HTERT RPE-1 (cell line): ENCODE data around the gene STAT1.

Experiments used
- in situ Hi-C: fragments of 300-500 bp; cut with MboI; formaldehyde crosslinking; loops from 4 replicates; pipeline ENCODE4 v1.14.3; 2020; ENCODE audit warnings: low sequenced_read_pairs

The STAT1 gene

DNA sequence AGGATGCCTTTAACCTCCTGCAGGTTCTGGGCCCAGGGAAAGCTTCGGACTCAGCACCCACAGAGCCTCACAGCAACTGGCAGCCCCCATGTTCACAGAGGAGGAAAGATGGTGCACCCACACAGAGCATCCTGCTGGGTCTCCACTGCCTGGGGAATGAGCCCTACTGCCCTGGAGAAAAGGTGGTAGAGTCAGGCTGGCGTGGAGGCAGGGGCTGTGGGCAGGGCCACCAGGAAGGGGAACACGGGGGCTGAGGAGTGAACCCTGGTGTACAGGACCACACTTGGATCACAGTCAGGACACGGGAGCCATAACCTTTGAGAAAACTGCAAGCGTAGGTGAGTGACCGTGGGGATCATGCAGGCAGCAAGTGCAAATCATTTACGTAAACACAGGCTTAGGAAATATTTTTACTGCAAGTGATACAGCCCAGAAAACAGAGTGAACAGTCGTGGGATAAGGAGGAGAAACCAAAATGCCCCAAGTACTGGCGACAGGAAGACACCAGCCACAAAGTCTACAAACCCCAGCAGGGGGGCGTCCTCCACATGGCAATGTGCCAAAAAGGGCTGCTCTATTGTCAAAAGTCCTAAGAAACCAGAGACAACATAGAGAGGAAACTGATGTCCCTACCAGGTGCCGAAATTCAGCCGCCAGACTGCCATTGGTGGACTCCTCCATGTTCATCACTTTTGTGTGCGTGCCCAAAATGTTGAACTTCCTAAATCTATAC lies 27.6 kb downstream of the STAT1 start:
- in situ Hi-C loops, result no loop called here

DNA sequence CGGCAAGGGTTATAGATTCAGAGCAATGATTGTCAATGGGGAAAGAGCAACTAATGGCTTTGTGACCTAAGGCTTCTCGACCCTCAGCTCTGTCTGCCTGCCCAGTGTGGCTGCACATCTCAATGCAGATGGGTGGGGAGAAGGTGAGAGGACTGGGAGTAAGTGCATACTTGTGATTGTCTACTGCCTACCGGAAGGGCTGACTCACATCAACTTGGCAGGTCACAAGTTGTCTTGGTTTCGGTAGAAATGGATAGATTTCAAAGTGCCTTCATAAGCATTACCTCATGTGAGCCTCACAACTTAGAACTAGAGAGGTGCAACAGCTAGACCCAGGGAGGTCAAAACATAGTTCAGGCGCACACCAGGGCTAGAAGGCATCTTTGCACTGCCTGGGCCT lies 29.4 kb downstream of the STAT1 start:
- in situ Hi-C loops, result no loop called here

DNA sequence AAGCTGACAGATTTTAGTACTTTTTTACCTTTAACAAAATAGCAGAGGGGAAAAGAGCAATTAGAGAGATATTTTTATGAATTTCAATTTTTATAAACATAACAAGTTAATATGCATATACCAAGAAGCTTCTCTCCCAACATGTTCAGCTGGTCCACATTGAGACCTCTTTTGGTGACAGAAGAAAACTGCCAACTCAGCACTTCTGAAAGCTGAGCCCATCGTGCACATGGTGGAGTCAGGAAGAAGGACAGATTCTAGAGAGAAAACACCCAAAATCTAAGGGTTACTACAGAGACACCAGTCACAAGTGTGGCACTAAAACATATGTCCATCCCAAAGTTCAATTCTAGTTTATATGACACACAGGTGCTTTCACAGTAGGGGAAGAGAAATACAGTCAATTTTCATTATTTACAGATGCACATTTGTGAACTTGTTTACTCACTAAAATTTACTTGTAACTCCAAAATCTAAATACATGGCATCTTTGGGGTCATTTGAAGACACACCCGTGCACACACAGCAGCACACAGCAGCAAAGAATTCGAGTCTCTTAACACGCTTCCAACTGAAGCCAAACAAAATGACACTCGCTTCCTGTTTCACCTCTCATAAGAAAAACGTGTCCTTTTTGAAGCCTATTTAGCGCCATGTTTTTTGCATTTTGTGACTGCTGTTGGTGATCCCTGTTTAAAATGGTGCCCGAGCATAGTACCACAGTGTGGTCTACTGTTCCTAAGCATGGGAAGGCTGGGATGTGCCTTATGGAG lies 31.5 kb downstream of the STAT1 start:
- in situ Hi-C loops, result no loop called here

DNA sequence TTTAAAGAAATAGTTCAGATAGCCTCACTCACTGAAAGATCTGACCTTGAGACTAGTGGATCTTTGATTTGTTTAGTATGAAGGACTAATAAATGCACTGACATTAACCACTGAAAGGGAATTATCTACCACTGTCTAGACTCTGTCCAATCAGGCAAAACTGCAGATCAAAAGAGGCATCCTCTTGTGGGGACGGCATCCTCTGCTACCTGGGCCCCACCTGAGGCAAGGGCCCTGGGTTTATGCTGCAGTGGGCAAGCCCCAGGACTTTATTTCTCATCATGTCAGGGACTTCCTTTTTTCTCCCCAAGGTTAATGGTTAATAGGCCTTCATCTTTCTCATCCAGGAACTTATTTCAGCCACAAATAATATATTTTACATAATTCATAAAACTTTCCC lies 32.2 kb downstream of the STAT1 start:
- in situ Hi-C loops, result no loop called here

DNA sequence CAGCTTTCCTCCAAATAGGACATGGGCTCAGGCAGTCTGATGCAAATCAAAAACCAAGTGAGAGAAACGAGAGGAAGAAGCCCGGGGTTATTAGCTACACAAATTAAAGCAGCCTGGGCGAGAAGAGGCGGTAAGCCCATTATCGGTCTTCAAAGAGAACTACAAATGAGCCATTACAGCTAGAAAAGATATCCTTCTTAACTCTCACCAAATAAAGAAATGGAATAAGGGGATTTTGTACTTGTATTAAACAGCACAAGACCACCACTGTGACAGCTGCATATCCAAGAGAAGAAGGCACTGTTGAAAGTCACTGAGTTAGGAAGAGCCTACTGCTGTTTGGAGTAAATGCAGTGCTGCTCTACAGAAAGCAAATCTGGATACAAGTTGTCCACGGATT lies 32.6 kb downstream of the STAT1 start:
- in situ Hi-C loops, result no loop called here

- in situ Hi-C loops, result no loop called here
Measured at GRCh38 chr2:190980630-190981209, 33.3 kb downstream of the STAT1 start.

DNA sequence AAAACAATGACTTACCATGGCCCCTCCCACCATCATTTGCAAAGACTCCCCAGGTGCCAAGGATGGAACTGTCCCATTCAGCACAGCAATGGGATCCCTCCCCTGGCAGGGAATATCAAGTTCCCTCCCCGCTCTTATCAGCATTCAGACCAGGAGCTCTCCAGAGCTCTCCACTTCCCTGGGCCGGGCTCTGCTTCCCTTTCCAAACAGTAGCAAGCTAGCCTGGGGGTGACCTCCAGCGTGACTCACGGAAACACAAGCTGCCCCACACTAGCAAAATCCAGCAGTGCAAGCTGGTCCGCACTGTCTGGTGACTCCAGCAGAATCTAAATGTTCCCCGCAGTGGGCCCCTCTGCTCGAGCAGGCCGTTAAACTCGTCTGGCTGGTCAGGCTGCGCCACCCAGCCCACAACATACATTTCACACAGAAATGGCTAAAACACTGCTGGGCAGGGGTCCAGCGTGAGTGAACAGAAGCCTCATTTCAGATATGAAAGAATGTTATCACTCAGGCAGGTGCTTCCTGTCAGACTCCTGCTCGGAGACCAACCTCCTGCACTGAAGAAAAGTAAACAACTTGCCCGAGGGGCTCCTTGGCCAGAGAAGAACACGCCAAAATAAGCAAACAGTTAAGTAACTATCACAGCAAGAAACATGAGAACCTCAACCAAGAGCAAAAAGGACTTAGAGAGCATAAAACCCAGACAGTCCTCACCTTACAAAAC lies 33.9 kb downstream of the STAT1 start:
- in situ Hi-C loops, result no loop called here

DNA sequence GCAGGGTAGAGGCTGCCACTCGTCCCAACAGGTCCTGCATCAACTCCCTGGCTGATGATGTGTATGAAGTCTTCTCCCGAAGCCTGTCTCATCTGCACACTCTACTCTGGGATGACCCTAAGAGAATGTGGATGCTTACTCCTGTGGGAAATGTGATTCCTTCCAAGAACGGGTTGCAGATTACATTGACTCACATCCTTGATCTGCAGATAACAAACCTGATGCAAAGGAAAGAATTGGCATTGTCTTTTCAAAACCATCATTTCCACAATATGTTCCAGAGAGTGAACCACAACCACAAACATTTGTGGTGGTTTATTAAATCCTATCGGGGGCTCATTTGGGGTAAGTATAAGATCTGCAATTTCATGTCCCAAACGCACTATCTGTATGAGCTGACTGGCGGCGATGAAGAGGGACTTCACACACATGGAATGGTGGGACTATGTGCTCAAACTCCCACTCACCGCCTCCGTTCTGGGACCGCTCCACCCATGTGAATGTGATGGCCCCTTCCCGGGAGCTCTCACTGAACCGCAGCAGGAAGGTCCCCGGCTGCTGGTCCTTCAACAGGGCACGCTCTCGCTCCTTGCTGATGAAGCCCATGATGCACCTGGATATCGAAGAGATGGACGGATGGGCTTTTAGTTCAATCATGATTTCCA lies 35.5 kb downstream of the STAT1 start:
- in situ Hi-C loops, result no loop called here

DNA sequence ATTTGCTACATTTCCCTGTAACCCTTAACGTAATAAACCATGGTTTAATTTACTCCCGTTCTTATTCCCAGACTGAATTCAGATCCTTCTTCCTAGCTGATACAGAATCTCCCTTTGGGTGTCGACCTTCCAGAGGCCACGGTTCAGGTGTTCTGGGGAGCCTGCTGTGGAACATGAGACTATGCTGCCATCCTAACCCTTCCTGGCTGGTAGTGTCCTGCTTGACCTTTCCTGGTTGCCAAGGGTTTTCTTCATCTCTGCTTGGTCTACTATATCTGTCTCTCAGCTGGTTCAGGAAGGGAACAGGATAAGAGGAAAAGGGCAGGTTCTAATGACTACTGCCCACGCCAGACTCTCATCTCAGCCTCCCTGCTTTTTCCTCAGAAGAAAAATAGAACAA lies 36.5 kb downstream of the STAT1 start:
- in situ Hi-C loops, result no loop called here

DNA sequence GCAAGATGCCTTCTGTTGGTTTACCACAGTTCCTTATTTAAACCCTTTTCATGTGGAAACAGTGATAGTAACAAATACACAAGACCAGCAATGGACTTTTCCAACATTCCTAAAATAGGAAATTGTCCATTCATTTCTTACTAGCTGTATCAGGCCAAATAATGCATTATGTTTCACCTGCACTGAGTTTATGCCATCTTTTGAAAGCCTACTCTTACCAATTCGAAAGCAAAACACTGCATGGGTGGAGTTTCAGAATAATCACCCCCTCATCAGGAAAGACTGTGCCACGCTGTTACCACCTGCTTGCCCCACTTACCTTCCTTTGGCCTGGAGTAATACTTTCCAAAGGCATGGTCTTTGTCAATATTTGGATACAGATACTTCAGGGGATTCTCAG lies 37.5 kb downstream of the STAT1 start:
- in situ Hi-C loops, result no loop called here

DNA sequence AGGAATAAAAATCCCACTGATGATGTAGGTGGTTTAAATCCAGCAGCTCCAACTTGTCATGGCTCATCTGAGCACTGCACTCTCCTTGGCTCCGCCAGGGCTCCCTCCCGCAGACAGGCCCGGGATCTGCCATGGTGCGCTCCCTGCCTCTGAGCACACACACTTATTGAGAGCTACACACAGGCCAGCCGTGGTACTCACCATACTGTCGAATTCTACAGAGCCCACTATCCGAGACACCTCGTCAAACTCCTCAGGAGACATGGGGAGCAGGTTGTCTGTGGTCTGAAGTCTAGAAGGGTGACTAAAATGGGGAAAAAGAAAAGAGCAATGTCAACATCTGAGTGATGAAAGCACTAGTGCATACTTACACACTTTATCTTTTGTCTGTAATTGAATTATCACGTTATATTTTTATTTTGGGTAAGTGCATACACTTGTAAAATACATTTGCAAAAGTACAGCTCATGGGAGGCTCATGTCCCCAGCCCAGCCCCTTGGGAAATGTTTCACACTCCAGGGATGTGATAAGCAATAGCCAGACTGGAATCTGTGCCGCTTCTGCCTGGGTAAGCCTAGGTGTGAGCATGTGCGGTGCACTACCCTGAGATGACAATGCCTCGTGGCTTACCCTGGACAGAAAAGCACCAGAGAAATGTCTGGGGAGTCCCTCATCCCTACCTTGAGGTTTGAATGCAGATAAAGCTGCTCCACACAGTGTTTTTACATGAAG lies 39.2 kb downstream of the STAT1 start:
- in situ Hi-C loops, result no loop called here

- in situ Hi-C loops, result no loop called here
Measured at GRCh38 chr2:190973726-190974628, 40.0 kb downstream of the STAT1 start.

DNA sequence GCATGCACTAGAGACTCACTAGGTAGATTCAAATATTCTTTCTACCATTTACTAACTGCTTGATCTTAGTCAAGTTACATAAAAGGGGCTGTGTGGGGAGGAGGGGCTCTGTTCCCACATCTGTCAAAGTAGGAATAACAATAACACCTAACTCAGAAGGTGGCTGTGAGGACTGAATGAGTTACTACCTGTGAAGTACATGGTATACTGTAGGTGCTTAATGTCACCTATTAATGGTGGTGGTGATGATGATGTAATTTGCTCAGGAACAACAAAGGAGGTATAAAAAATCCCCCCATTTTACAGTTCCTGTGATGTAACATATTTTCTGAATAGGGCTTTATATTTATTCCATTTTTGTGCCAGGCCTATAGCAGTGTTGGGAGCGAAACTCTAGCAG lies 40.7 kb downstream of the STAT1 start:
- in situ Hi-C loops, result no loop called here

DNA sequence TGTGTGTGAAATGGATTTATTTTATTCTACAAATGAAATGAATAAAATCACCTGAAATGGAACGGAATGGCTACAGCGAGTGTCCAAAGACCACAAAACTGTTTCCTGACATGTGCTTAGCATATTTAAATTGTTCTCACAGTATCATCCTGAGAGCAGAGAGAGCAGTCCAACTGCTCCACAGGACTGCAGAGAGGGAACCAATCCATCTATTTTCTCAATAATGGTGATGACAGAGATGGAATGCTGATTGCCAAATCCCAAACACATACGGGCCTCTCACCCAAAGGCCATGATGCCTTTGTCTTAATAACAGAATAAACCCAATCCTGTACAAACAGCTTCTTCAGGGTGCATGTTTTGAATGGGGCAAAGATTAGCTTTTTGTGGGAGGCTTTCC lies 41.1 kb downstream of the STAT1 start:
- in situ Hi-C loops, result no loop called here

GRCh38 chr2:190972213-190972612 lies 41.8 kb downstream of the STAT1 start:
- in situ Hi-C loops, result no loop called here

DNA sequence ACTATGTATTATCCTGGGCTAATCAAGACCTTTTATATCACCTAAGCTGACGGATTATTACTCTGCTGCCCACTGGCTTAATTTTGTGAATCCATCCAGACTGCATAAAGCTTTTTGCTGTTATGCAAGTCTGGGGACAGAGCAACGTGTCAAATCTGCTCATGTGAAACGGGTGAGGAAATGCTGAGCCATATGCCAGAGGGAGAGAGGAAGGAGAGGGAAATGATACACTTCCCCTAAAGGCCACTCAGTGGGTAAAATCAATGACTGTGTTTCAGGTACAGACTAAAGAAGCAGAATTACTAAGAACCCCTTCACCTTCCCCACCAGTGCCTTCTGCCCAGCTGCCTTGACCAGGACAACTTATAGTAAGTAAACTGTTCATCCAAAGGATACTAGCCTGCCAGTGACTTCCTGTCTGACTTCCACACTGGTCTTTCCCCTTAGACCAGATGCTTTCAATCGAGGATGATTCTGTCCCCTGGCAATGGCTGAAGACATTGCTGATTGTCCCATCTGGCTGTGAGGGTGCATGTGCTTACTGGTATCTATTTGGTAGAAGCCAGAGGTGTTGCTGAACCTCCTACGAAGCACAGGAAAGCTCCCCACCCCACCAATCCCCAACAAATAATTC lies 43.0 kb downstream of the STAT1 start:
- in situ Hi-C loops, result no loop called here

DNA sequence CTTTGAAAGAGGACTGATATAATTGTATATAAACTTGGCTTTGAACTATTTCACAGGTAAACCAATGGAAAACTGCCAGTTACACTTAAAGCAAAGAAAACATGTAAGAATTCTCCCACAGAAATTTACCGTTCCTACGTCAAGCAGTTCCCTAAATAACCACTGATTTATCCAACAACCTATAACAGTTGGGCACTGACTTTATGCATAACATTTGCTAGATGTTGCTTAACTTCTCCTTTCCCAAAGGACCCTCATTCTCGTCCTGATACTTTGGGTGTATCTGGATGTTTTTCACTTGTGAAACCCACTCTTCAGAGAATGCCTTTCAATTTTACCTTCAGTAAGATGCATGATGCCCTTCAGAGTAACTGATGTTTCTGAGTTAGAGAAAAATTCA lies 43.8 kb downstream of the STAT1 start:
- in situ Hi-C loops, result no loop called here

DNA sequence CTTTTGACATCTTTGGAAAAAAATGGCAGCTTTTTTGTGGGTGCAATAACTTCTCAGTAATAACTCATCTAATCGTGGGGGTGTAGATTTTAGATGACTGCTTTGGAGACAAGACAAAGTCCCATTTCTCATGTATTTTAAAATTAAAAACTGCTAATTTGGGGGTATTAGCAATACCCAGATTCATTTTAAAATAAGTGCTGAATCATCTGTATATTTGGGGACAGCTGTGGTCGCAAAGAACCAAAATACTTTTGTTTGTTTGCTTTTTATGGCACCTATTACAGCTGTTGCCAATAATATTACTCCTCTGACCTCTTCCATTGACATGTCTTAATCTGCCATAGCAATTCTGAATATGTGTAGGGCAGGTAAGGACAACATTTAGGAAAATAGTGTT lies 45.4 kb downstream of the STAT1 start:
- in situ Hi-C loops, result no loop called here
